Adipose tissue (tissue), 3 donors: ENCODE results near the gene TXNIP. TPM values are rescaled to one million over a fixed set of nuclear protein-coding genes. Genes with fewer than 3 reads are reported as not detected.

Experiments used
- H3K27ac ChIP-seq: one replicate; pipeline ENCODE4 v1.5.1; 2013; ENCODE audit warnings: low read depth, low read length
- WGBS, 3 donors: extraction: QIAGEN DNeasy Blood & Tissue Kit; methylation state at CpG; one replicate each; pipeline ENCODE4 v1.1.7; 2013; 5-methylcytosine and 5-hydroxymethylcytosine counted together
- polyA plus RNA-seq, 3 donors: library from polyadenylated mRNA; stranded (reverse); fragments of 200-250 nt; gene quantifications; one replicate each; pipeline ENCODE4 v1.2.3, GENCODE V29; 2013
- donor health status: healthy with polysubstance abuse.
- donor health status: Bipolar disorder and iron deficiency.
- donor health status: healthy.

The TXNIP gene
- polyA plus RNA-seq, 3 donors = 378 to 1,060 (median 834) TPM

GRCh38 chr1:146016891-146017290 is 20.5 kb upstream of the TXNIP start:
- no peak overlapping the region for H3K27ac ChIP-seq
- 50 to 70% (median 67%) methylated on average over 1 of the region's 1 CpG for WGBS, 3 donors

GRCh38 chr1:146013559-146013922 is 17.2 kb upstream of the TXNIP start:
- no peak overlapping the region for H3K27ac ChIP-seq
- 60 to 80% (median 67%) methylated on average over 6 of the region's 6 CpGs for WGBS, 3 donors

- no peak overlapping the region for H3K27ac ChIP-seq
- 4 to 10% (median 9%) methylated on average over 4 of the region's 4 CpGs for WGBS, 3 donors
Observed at GRCh38 chr1:146012703-146013558, 16.6 kb upstream of the TXNIP start.

GRCh38 chr1:146010126-146010738 is 13.9 kb upstream of the TXNIP start:
- 76 to 92% (median 82%) methylated on average over 8 of the region's 8 CpGs for WGBS, 3 donors
- no peak overlapping the region for H3K27ac ChIP-seq

GRCh38 chr1:146007489-146008133 is 11.2 kb upstream of the TXNIP start:
- 77 to 86% (median 82%) methylated on average over 8 of the region's 8 CpGs for WGBS, 3 donors
- H3K27ac ChIP-seq = peak overlapping the region; percentile 90

GRCh38 chr1:146001709-146002108 is 5.3 kb upstream of the TXNIP start:
- no peak overlapping the region for H3K27ac ChIP-seq
- 92 to 97% (median 93%) methylated on average over 2 of the region's 2 CpGs for WGBS, 3 donors

GRCh38 chr1:145999321-146000024 is 3.1 kb upstream of the TXNIP start:
- WGBS, 3 donors = 9 to 25% (median 24%) methylated on average over 5 of the region's 5 CpGs
- H3K27ac ChIP-seq = peak overlapping the region; percentile 25

- peak overlapping the region; percentile 75 for H3K27ac ChIP-seq
- 6 to 24% (median 7%) methylated on average over 3 of the region's 3 CpGs for WGBS, 3 donors
Observed at GRCh38 chr1:145997718-145998023, 1.3 kb upstream of the TXNIP start.

- WGBS, 3 donors = 5 to 13% (median 5%) methylated on average over 12 of the region's 12 CpGs
- peak overlapping the region; percentile 57 for H3K27ac ChIP-seq
Observed at GRCh38 chr1:145997016-145997717, 788 bp upstream of the TXNIP start.

GRCh38 chr1:145995964-145996432 is 381 bp downstream of the TXNIP start:
- WGBS, 3 donors = 0 to 1% (median 0%) methylated on average over 13 of the region's 13 CpGs

GRCh38 chr1:145995148-145995881 is 1.1 kb downstream of the TXNIP start:
- 0 to 1% (median 0%) methylated on average over 8 of the region's 8 CpGs for WGBS, 3 donors
- H3K27ac ChIP-seq = peak overlapping the region; percentile 28

More at GRCh38 chr1:145995964-145996432, 381 bp downstream of the TXNIP start:
- H3K27ac ChIP-seq = peak overlapping the region; percentile 92

GRCh38 chr1:145994391-145995120 is 1.8 kb downstream of the TXNIP start:
- H3K27ac ChIP-seq = peak overlapping the region; percentile 28
- 2 to 3% (median 3%) methylated on average over 10 of the region's 10 CpGs for WGBS, 3 donors

- 16 to 27% (median 19%) methylated on average over 6 of the region's 6 CpGs for WGBS, 3 donors
- no peak overlapping the region for H3K27ac ChIP-seq
Observed at GRCh38 chr1:145993618-145994390, 2.6 kb downstream of the TXNIP start.

GRCh38 chr1:145992958-145993617 is 3.3 kb downstream of the TXNIP start:
- 15 to 34% (median 33%) methylated on average over 5 of the region's 5 CpGs for WGBS, 3 donors

GRCh38 chr1:145992502-145992936 is 3.9 kb downstream of the TXNIP start:
- WGBS, 3 donors = 51 to 59% (median 58%) methylated on average over 1 of the region's 1 CpG
- H3K27ac ChIP-seq = peak overlapping the region; percentile 21

More at GRCh38 chr1:145992958-145993617, 3.3 kb downstream of the TXNIP start:
- no peak overlapping the region for H3K27ac ChIP-seq
